ENCODE data around the gene RDX.
"Not testable (repeated sequence)": the region's sequence is repeated elsewhere in the genome, so short reads cannot be mapped to it uniquely, and the experiment has no call there.

RDX gene

GRCh38 chr11:110198031-110198729, 98.2 kb downstream of the RDX start:
- H3K4me3 ChIP-seq (replicated peaks; ENCODE audit: low read depth, low read length), result no peak overlapping the region
- DNase-seq (ENCODE audit: extremely low read depth, insufficient read length), result no peak
- TF ChIP-seq CTCF (IDR thresholded peaks at IDR 0.05; ENCODE audit: insufficient read depth, low read length, poor library complexity, severe bottlenecking), result no peak

GRCh38 chr11:110196884-110197420, 99.5 kb downstream of the RDX start:
- no peak overlapping the region for H3K4me3 ChIP-seq (replicated peaks; ENCODE audit: low read depth, low read length)
- no peak for TF ChIP-seq CTCF (IDR thresholded peaks at IDR 0.05; ENCODE audit: insufficient read depth, low read length, poor library complexity, severe bottlenecking)
- H3K27me3 ChIP-seq (replicated peaks; ENCODE audit: control insufficient read depth, insufficient read depth, low read length), result no peaks in the 10 kb centered on the region
- no peaks in the 10 kb centered on the region for H3K36me3 ChIP-seq (ENCODE audit: control insufficient read depth, insufficient read depth, low read length)
- DNase-seq (ENCODE audit: extremely low read depth, insufficient read length), result no peak

More at GRCh38 chr11:110198031-110198729, 98.2 kb downstream of the RDX start:
- no peaks in the 10 kb centered on the region for H3K27me3 ChIP-seq (replicated peaks; ENCODE audit: control insufficient read depth, insufficient read depth, low read length)
- H3K36me3 ChIP-seq (ENCODE audit: control insufficient read depth, insufficient read depth, low read length), result no peaks in the 10 kb centered on the region

- H3K4me3 ChIP-seq (replicated peaks; ENCODE audit: low read depth, low read length), result no peak overlapping the region
- no peaks in the 10 kb centered on the region for H3K36me3 ChIP-seq (ENCODE audit: control insufficient read depth, insufficient read depth, low read length)
- no peaks in the 10 kb centered on the region for H3K27me3 ChIP-seq (replicated peaks; ENCODE audit: control insufficient read depth, insufficient read depth, low read length)
- no peak for DNase-seq (ENCODE audit: extremely low read depth, insufficient read length)
- no peak for TF ChIP-seq CTCF (IDR thresholded peaks at IDR 0.05; ENCODE audit: insufficient read depth, low read length, poor library complexity, severe bottlenecking)
Observed at GRCh38 chr11:110196241-110196754, 100.1 kb downstream of the RDX start.

GRCh38 chr11:110194211-110194766, 102.1 kb downstream of the RDX start:
- H3K36me3 ChIP-seq (ENCODE audit: control insufficient read depth, insufficient read depth, low read length); H3K4me3 ChIP-seq (replicated peaks; ENCODE audit: low read depth, low read length); DNase-seq (ENCODE audit: extremely low read depth, insufficient read length); H3K27me3 ChIP-seq (replicated peaks; ENCODE audit: control insufficient read depth, insufficient read depth, low read length): not testable (repeated sequence)

GRCh38 chr11:110192604-110193282, 103.7 kb downstream of the RDX start:
- not testable (repeated sequence) for DNase-seq (ENCODE audit: extremely low read depth, insufficient read length); H3K4me3 ChIP-seq (replicated peaks; ENCODE audit: low read depth, low read length); H3K36me3 ChIP-seq (ENCODE audit: control insufficient read depth, insufficient read depth, low read length); H3K27me3 ChIP-seq (replicated peaks; ENCODE audit: control insufficient read depth, insufficient read depth, low read length)

- DNase-seq (ENCODE audit: extremely low read depth, insufficient read length), result no peak
- no peak overlapping the region for H3K4me3 ChIP-seq (replicated peaks; ENCODE audit: low read depth, low read length)
- H3K36me3 ChIP-seq (ENCODE audit: control insufficient read depth, insufficient read depth, low read length), result no peaks in the 10 kb centered on the region
- no peaks in the 10 kb centered on the region for H3K27me3 ChIP-seq (replicated peaks; ENCODE audit: control insufficient read depth, insufficient read depth, low read length)
- TF ChIP-seq CTCF (IDR thresholded peaks at IDR 0.05; ENCODE audit: insufficient read depth, low read length, poor library complexity, severe bottlenecking), result no peak
Observed at GRCh38 chr11:110190885-110191284, 105.5 kb downstream of the RDX start.
